Kidney (tissue), 14 donors: ENCODE data around the gene PTPRJ. TPM values are rescaled to one million over a fixed set of nuclear protein-coding genes. Genes with fewer than 3 reads are reported as not detected.

Source experiments
- DNase-seq, 5 donors: peaks; one replicate each; pipeline ENCODE4 v3.0.0-alpha.2; 2013 to 2020
- FAIRE-seq: peaks from 2 replicates; lab custom pipeline; 2012; peaks lifted over from hg19 to GRCh38; lab: Jason Lieb, UNC
- H3K27ac ChIP-seq, 2 donors: one replicate each; pipeline ENCODE4 v1.7.0; 2013; ENCODE audit warnings: low read depth in 2 of 2, low read length in 2 of 2, inconsistent platforms in 1 of 2
- H3K27me3 ChIP-seq: one replicate; pipeline ENCODE4 v1.7.1; 2013; ENCODE audit warnings: low read length, inconsistent platforms; ENCODE audit not compliant: control insufficient read depth, insufficient read depth
- H3K36me3 ChIP-seq, 3 donors: one replicate each; pipeline versions ENCODE4 v1.7.0 to v1.7.1; 2013; ENCODE audit warnings: low read length in 3 of 3, control low read depth in 1 of 3, inconsistent platforms in 1 of 3; ENCODE audit not compliant: insufficient read depth in 3 of 3, control insufficient read depth in 2 of 3
- H3K4me1 ChIP-seq, 3 donors: one replicate each; pipeline versions ENCODE4 v1.7.0 to v1.7.1; 2013; ENCODE audit warnings: low read length in 3 of 3, inconsistent platforms in 1 of 3, low read depth in 1 of 3; ENCODE audit not compliant: control insufficient read depth in 2 of 3, insufficient read depth in 2 of 3
- H3K4me3 ChIP-seq, 3 donors: one replicate each; pipeline versions ENCODE4 v1.7.0 to v1.8.1; 2013; ENCODE audit warnings: low read length in 3 of 3, control low read depth in 1 of 3, inconsistent platforms in 1 of 3
- H3K9ac ChIP-seq, 3 donors: one replicate each; pipeline versions ENCODE4 v1.7.0 to v1.7.1; 2013; ENCODE audit warnings: low read length in 3 of 3, control low read depth in 1 of 3, inconsistent platforms in 1 of 3
- H3K9me3 ChIP-seq, 3 donors: one replicate each; pipeline versions ENCODE4 v1.7.0 to v1.7.1; 2013; ENCODE audit warnings: low read length in 3 of 3, control low read depth in 1 of 3, inconsistent platforms in 1 of 3; ENCODE audit not compliant: control insufficient read depth in 2 of 3, insufficient read depth in 1 of 3
- intact Hi-C: fragments of 100-400 bp; cut with DNase I; formaldehyde crosslinking; loops from one replicate; pipeline ENCODE4 v1.11.1; 2022
- polyA plus RNA-seq: library from polyadenylated mRNA; stranded (reverse); fragments of 350-450 nt; fragmentation: Illumina TruSeq; extraction: RNeasy Lipid Tissue Mini Kit (QIAGEN cat#74804); gene quantifications from one replicate; pipeline ENCODE4 v1.2.3, GENCODE V29; 2014; ENCODE audit warnings: low read depth, low replicate concordance; ENCODE audit not compliant: insufficient read depth
- total RNA-seq: library from RNA; stranded (reverse); fragmentation: NEBNext Ultra II Directional; extraction: Animal tissue kit (Norgen Biotek cat#: 25700); gene quantifications from one replicate; pipeline ENCODE4 v1.2.1, GENCODE V29; 2021
- TF ChIP-seq, protein P1 (sequence below): IDR thresholded peaks from 3 replicates; pipeline ENCODE4 v1.5.1; 2012; ENCODE audit warnings: mild to moderate bottlenecking, moderate library complexity, borderline replicate concordance; ENCODE audit not compliant: insufficient read depth; ENCODE audit errors: extremely low read depth
- donor health status: control.
- donor health status: control.
- donor health status: control.
- donor health status: control.
- donor health status: control.
- donor health status: DM: yes; HTN: yes; CAD: no.
- donor health status: Normal renal cell carcinoma (clear cell type).

PTPRJ gene
- total and polyA plus RNA-seq, 2 donors from 2014 or later, result 9.2 to 80.5 TPM

DNA sequence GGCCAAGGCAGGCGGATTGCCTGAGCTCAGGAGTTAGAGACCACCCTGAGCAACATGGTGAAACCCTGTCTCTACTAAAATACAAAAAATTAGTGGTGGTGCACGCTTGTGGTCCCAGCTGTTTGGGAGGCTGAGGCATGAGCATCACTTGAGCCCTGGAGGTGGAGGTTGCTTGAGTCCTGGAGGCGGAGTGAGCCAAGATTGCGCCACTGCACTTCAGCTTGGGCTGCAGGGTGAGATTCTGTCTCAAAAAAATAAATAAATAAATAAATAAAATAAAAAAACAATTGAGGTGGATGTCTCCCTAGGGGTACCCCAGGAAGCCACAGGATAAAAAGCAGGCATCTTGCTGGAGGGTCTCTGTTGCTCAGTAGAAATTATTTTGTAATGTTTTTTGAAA lies 14.1 kb downstream of the PTPRJ start:
- intact Hi-C loops, result no loop called here
- Histone ChIP-seq H3K9me3 (no peaks in the 10 kb centered on the region), H3K9ac (no peak overlapping the region), H3K27ac (no peak overlapping the region), H3K27me3 (no peaks in the 10 kb centered on the region), H3K4me3 (no peak overlapping the region), H3K4me1 (peaks cover 3 to 57% (median 38%) of the 10 kb centered on the region in 3 donors), H3K36me3 (no peaks in the 10 kb centered on the region)
- TF ChIP-seq, protein P1, sequence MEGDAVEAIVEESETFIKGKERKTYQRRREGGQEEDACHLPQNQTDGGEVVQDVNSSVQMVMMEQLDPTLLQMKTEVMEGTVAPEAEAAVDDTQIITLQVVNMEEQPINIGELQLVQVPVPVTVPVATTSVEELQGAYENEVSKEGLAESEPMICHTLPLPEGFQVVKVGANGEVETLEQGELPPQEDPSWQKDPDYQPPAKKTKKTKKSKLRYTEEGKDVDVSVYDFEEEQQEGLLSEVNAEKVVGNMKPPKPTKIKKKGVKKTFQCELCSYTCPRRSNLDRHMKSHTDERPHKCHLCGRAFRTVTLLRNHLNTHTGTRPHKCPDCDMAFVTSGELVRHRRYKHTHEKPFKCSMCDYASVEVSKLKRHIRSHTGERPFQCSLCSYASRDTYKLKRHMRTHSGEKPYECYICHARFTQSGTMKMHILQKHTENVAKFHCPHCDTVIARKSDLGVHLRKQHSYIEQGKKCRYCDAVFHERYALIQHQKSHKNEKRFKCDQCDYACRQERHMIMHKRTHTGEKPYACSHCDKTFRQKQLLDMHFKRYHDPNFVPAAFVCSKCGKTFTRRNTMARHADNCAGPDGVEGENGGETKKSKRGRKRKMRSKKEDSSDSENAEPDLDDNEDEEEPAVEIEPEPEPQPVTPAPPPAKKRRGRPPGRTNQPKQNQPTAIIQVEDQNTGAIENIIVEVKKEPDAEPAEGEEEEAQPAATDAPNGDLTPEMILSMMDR, result no peak
- FAIRE-seq (no peak), DNase-seq (no peak)

DNA sequence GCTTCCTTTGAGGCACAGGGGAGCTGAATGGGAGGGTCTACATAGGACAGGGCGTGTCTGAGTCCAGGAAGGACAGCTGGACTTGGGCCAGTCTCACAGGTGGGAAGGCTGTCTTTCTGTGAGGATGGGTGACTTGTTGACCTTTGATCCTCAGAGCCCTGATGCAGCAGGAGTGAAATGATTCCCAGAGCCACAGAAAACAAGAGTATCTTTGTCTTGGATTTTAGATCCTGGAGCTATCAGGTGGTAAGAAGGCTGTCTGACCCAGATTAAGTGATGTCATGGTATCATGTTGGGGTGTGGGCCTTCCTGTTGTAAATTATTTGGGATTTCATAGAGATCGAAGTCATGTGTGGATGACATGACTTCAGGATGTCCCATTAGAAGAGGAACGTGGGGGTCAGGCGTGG lies 15.0 kb downstream of the PTPRJ start:
- DNase-seq (no peak), FAIRE-seq (no peak)
- intact Hi-C loops, result no loop called here
- TF ChIP-seq, protein P1, result no peak
- Histone ChIP-seq H3K36me3 (no peaks in the 10 kb centered on the region), H3K4me1 (peaks cover 3 to 52% (median 41%) of the 10 kb centered on the region in 3 donors), H3K4me3 (no peak overlapping the region), H3K27me3 (no peaks in the 10 kb centered on the region), H3K9ac (no peak overlapping the region), H3K27ac (no peak overlapping the region), H3K9me3 (no peaks in the 10 kb centered on the region)

DNA sequence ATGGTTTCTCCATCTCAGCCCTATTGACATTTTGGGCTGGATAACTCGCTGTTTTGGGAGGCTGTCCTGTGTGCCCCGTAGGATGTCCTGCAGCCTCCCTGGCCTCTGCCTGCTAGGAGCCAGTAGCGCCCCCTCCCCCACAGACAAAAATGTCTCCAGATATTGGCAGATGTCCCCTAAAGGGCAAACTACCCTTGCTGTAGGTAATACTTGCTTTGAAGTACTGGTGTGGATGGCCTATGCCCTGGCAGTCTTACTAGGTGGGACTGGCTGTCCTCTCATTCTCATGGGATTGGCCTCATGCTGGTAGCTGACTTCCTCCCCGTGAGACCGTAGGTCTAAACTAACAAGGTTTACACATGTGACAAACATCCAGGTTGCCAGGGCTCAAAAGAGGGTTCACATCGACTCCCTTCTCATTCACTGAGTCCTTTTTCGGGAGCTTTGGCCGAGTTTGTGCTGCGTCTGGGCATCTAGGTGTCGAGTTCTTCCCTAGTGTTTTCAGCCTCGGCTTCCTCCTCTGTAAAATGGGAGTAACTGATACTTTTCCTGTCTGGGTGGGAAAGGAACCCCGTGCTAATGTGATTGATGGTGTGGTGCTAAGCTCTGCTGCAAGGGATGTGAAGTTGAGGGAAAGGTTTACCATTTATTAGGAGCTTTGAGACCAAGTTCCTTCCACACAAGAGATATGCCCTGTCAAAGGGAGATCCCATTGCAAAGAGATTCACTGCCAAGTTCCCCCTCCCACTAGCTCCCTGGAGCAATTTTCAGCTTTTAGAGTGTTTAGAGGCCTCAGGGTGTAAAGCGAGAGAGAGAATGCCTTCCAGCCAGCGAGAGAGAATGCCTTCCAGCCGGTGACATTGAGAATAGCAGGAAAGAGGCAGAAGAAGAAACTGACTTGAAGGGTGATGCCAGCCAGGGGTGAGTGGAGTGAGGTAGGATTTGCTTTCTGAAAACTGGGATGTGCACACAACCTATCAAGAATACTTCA lies 17.0 kb downstream of the PTPRJ start:
- Histone ChIP-seq H3K4me1 (peaks cover 0 to 50% (median 48%) of the 10 kb centered on the region in 3 donors), H3K9me3 (no peaks in the 10 kb centered on the region), H3K36me3 (no peaks in the 10 kb centered on the region), H3K9ac (no peak overlapping the region), H3K27ac (peak overlapping the region; percentile 67 to 87), H3K27me3 (no peaks in the 10 kb centered on the region), H3K4me3 (no peak overlapping the region)
- TF ChIP-seq, protein P1, result no peak
- DNase-seq, result peak in 1 of 5 donors; percentile 45
- intact Hi-C loops, result no loop called here
- FAIRE-seq, result no peak
